HG02642 (cell line): Measurements from ENCODE around the gene AK4.
A peak's percentile ranks its signal among the peaks of the same experiment; 100 is the strongest.
"Not testable (repeated sequence)": the region's sequence is repeated elsewhere in the genome, so short reads cannot be mapped to it uniquely, and the experiment has no call there.

Source experiments
- ATAC-seq: cut with Tn5 transposase; IDR thresholded peaks from one replicate; pipeline ENCODE4 v1.9.1; 2021; ENCODE audit warnings: mild to moderate bottlenecking; ENCODE audit not compliant: unreplicated experiment, poor library complexity

AK4 gene

GRCh38 chr1:65149351-65150107, 1.5 kb downstream of the AK4 start:
- ATAC-seq = peak; percentile 2

- no peak for ATAC-seq
Measured at GRCh38 chr1:65150108-65150463, 2.1 kb downstream of the AK4 start.

GRCh38 chr1:65150583-65151263, 2.7 kb downstream of the AK4 start:
- no peak for ATAC-seq

GRCh38 chr1:65151641-65152040, 3.6 kb downstream of the AK4 start:
- no peak for ATAC-seq

GRCh38 chr1:65153635-65154034, 5.6 kb downstream of the AK4 start:
- ATAC-seq = no peak

- no peak for ATAC-seq
Measured at GRCh38 chr1:65156910-65157545, 9.0 kb downstream of the AK4 start.

- no peak for ATAC-seq
Measured at GRCh38 chr1:65157546-65157941, 9.5 kb downstream of the AK4 start.

GRCh38 chr1:65159291-65159688, 11.3 kb downstream of the AK4 start:
- ATAC-seq = not testable (repeated sequence)

- no peak for ATAC-seq
Measured at GRCh38 chr1:65159801-65160523, 12.0 kb downstream of the AK4 start.

- ATAC-seq = no peak
Measured at GRCh38 chr1:65163201-65163805, 15.3 kb downstream of the AK4 start.

- not testable (repeated sequence) for ATAC-seq
Measured at GRCh38 chr1:65164101-65164500, 16.1 kb downstream of the AK4 start.

- ATAC-seq = no peak
Measured at GRCh38 chr1:65164633-65165032, 16.6 kb downstream of the AK4 start.

GRCh38 chr1:65165269-65165993, 17.4 kb downstream of the AK4 start:
- ATAC-seq = peak; percentile 69

- no peak for ATAC-seq
Measured at GRCh38 chr1:65166572-65167305, 18.7 kb downstream of the AK4 start.

GRCh38 chr1:65167586-65168242, 19.7 kb downstream of the AK4 start:
- ATAC-seq = no peak

- ATAC-seq = no peak
Measured at GRCh38 chr1:65168867-65169266, 20.9 kb downstream of the AK4 start.

- ATAC-seq = no peak
Measured at GRCh38 chr1:65170511-65171142, 22.6 kb downstream of the AK4 start.
